GM19193 (cell line): ENCODE measurements around the gene NTNG1.

Experiments
- POLR2A ChIP-seq: IDR thresholded peaks from 4 replicates; pipeline ENCODE4 v1.6.1; 2011; ENCODE audit not compliant: insufficient read depth, insufficient read length; ENCODE audit errors: extremely low read depth

Gene NTNG1

GRCh38 chr1:107450899-107451664 is 310.2 kb downstream of the NTNG1 start:
- no peak for TF ChIP-seq POLR2A

GRCh38 chr1:107451715-107452114 is 310.9 kb downstream of the NTNG1 start:
- TF ChIP-seq POLR2A, result no peak

DNA sequence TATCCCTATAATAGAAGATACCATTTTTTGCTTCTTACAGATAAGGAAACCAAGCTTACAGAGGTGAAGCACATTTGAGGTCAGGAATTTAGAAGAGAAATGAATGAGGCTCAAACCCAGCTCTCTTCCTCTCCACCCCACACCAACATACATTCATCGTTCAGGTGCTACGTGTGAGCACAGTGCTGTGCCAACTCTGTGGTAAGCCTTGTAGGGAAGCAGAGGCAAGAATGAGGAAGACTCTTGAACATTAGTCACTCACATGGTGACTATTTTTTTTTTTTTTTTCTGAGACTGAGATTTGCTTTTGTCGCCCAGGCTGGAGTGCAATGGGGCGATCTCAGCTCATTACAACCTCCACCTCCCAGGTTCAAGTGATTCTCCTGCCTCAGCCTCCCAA is 314.0 kb downstream of the NTNG1 start:
- TF ChIP-seq POLR2A, result no peak

- TF ChIP-seq POLR2A, result no peak
These were observed 317.1 kb downstream of the NTNG1 start for GRCh38 chr1:107457989-107458388.

DNA sequence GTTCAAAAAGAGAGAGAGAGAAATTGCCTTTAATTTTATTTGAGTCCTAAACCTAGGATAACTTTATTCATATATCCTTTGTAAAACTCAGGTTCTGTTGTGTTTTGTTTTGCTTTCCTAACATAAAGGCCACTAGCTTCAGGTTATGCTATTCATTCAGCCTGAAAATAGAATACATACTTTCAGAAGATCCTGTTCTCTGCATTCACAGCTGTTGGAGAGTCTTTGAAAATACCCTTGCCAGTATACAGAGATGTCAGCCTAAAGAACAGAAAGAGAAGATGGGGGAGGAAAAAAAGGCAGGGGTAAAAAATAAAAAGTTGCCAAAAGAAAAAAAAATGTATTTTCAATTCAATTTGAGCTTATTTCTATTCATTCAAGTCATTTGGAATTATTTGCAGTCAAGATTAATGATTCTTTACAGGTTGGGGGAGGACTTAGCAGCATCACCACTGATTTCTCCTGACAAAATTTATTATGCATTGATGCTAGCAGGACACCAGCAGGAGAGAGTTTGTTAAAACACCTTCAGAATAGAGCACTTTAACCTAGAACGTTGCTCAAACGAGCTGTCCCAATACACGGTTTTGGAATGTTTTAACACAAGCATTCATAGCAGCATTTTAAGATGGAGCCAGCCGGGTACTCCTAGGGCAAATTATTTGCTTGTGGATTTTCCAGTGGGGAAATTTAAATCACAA is 318.5 kb downstream of the NTNG1 start:
- no peak for TF ChIP-seq POLR2A

DNA sequence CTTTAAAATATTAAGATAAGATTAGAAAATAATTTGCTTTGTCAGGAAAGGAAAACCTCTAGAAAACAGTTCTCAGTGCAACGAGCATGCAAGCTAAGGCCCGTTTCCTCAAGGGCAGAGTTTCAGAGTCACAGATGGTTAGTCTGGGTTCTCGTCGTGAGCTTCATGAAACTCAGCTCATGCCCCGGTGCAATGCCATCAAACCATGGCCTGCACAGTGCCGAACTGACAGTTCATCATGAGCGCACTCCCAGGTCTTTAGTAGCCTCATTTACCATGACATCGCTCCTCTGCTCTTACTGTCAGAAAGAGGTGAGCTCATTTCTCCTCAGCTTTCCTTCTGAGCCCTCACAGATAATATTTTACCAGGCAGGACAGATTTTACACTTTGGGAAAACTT is 319.2 kb downstream of the NTNG1 start:
- TF ChIP-seq POLR2A, result no peak

DNA sequence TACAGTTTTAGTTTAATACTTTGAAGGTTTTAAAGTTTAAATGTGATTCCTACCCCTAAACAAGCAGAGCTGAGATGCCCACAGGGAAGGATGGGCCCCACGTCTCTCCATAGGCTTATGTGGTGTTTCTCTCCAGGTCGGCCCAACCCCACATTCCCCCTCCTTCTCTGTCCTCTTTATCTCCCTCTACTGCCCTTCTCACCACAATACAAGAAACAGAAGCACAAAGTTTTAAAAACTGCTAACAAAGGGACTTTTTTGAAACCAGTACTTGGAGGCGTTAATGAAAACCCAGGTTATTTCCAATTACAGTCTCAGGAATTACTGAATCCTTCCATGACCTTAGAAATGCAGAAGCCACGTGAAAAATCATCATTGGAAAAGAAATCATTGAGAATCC is 324.0 kb downstream of the NTNG1 start:
- no peak for TF ChIP-seq POLR2A

GRCh38 chr1:107467286-107467685 is 326.4 kb downstream of the NTNG1 start:
- TF ChIP-seq POLR2A, result no peak

DNA sequence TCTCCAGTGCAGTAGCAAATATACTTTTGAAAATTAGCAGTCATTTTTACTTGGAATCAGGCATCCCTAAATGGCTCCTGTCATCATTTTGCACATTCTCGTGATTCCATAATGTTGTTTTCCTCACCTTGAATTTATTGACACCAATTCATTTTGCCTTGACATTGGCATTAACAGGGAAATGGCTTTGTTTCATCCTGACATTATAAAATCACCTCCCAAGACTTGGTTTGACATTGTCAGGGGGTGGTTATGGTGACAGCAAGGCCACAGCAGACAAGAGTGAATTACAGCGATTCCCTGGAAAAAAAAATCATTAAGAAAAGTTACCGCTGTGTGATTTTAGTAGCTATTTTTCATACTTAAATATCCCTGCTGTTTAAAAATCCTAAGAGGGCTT is 327.0 kb downstream of the NTNG1 start:
- no peak for TF ChIP-seq POLR2A

- no peak for TF ChIP-seq POLR2A
These were observed 332.2 kb downstream of the NTNG1 start for GRCh38 chr1:107473065-107473464.

GRCh38 chr1:107474877-107475612 is 334.2 kb downstream of the NTNG1 start:
- TF ChIP-seq POLR2A, result no peak

DNA sequence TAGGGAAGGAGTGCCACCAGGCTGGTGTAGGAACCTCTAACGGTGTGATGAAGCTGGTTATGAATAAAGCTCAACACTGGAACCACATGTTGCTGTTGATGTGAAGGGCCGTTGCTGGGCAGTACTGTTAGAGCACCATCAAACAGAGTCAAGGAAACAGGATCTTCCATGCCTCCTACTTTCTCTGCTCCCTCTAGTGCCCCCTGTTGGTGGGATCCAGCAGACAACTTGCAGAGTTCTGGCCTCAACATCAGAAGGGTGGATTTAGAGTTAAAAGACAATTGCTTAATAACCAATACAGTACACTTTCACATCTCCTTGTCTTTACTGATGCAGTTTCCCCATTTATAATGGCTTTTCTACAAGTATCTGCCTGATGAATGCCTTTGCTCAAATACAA is 336.4 kb downstream of the NTNG1 start:
- TF ChIP-seq POLR2A, result no peak

GRCh38 chr1:107479865-107480350 is 339.1 kb downstream of the NTNG1 start:
- TF ChIP-seq POLR2A, result no peak

- no peak for TF ChIP-seq POLR2A
These were observed 339.9 kb downstream of the NTNG1 start for GRCh38 chr1:107480548-107481415.
